DMS114 treated with DMSO at 0.1 percent for 48 hours (cell line): Measurements from ENCODE around the gene SREK1IP1.

Experiments
- DNase-seq: peaks from one replicate; lab custom pipeline; 2025; ENCODE audit not compliant: unreplicated experiment; lab: John Stamatoyannopoulos, UW

SREK1IP1 gene

DNA sequence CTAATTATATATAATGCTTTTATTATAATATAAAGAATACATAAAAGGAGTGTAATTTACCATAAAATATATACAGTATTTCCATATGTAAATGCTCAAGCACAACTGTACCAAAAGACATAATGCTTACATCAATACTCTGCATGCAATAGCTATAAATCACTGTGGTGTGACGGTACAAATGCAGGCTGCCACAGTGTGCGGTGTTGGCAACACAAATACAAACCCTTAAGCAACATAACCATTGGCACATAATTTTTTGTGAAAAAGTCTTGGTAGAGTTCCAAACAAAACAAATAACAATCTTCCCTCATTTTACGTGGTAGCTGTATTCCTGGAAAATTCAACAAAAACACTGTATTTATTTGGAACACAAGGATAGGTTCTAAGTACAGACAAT lies 80.1 kb downstream of the SREK1IP1 start:
- DNase-seq = no peak

GRCh38 chr5:64685866-64686265 lies 82.6 kb downstream of the SREK1IP1 start:
- no peak for DNase-seq

GRCh38 chr5:64682608-64683007 lies 85.9 kb downstream of the SREK1IP1 start:
- no peak for DNase-seq

GRCh38 chr5:64680289-64680688 lies 88.2 kb downstream of the SREK1IP1 start:
- peak; percentile 1 for DNase-seq

DNA sequence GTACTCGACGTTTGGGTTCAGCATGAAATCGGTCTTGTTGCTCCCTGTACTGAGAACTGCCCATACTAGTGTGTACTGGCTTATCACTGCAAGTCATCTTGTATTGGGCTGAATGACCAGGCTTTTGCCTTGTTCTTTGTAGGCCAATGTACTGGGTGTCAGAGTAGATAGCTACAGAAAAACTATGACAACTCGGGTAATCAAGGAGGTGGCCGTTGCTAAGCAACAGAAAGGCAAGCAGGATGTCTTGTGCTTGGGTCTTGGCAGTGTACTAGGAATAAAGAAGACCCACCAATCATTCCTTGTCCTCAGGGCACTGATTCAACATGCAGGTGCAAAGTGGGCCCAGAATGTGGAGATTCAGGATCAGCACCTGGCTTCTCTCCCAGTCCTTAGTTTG lies 90.1 kb downstream of the SREK1IP1 start:
- DNase-seq = no peak

DNA sequence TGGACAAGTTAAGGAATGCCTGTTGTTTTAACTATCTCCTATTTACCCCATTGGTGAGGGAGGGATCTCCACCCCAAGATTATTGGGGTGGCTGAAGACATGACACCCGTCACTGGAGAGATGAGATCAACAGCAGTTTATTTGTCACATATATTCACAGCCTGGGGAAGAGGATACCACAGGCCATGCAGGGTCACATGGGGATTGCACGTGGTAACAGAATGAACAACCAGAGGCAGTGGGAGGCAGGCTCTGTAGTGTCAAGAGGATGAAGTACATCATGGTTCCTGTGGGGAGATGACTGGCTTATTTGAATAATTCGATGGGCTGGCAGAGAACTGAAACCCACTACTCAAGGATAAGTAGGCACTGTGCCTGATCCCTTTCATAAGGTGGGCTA lies 96.8 kb downstream of the SREK1IP1 start:
- DNase-seq = no peak

DNA sequence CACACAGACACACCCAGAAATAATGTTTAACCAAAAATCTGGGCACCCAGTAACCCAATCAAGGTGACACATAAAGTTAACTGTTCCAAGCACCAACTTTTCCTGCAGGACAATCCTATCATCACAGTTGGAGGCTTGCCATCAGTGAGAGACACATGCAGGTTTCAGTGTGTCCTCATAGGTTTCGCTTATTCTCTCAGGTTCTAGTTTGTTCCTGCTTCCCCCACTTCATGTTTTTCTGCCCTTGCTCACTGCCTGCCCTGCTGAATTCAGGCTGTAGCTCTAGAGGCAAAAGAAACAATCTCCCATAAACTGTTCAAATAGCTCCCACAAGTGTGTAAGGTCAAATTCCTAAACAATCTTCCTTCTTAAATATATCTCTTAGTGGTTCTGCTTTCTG lies 98.2 kb downstream of the SREK1IP1 start:
- no peak for DNase-seq
